ENCODE results near the gene STAU1.

Gene STAU1

GRCh38 chr20:49229381-49229780, 41.2 kb upstream of the STAU1 start:
- Histone ChIP-seq H3K18ac (ENCODE audit: low read length) (no peak overlapping the region), H3K4me1 (ENCODE audit: control insufficient read depth in 2 of 2, insufficient read depth in 1 of 2, low read depth in 1 of 2, low read length in 2 of 2) (no peaks in the 10 kb centered on the region), H3K27ac (replicated peaks; ENCODE audit: low read length) (no peak overlapping the region), H2BK5ac (ENCODE audit: low read length) (no peak overlapping the region), H2AFZ (ENCODE audit: low read length) (no peak overlapping the region), H3K9ac (ENCODE audit: low read depth, low read length, poor library complexity) (no peak overlapping the region), H2BK12ac (ENCODE audit: low read length) (no peak overlapping the region), H3K27me3 (ENCODE audit: control insufficient read depth in 3 of 3, insufficient read depth in 3 of 3, low read depth in 1 of 3, low read length in 3 of 3) (no peaks in the 10 kb centered on the region), H3K36me3 (replicated peaks in 1 of 2; ENCODE audit: control insufficient read depth in 2 of 2, insufficient read depth in 2 of 2, low read length in 2 of 2) (peaks cover 42 to 82% of the 10 kb centered on the region in 2 donors), H4K8ac (ENCODE audit: low read depth, low read length) (no peak overlapping the region), H2BK15ac (ENCODE audit: low read length) (no peak overlapping the region), H2AK5ac (ENCODE audit: low read depth, low read length) (no peak overlapping the region), H3K4me2 (ENCODE audit: insufficient read depth, low read length, poor library complexity, severe bottlenecking) (no peak overlapping the region), H4K91ac (ENCODE audit: low read depth, low read length, poor library complexity) (no peak overlapping the region), H3K23ac (ENCODE audit: low read depth, low read length, poor library complexity) (no peak overlapping the region), H2BK120ac (ENCODE audit: low read depth, low read length) (no peak overlapping the region), H3K14ac (ENCODE audit: low read length) (no peak overlapping the region), H3K9me3 (replicated peaks in 1 of 2; ENCODE audit: control insufficient read depth in 2 of 2, insufficient read depth in 1 of 2, low read depth in 1 of 2, low read length in 2 of 2) (no peaks in the 10 kb centered on the region), H3K79me1 (ENCODE audit: low read depth, low read length) (no peaks in the 10 kb centered on the region), H3K4me3 (ENCODE audit: low read length in 2 of 2) (no peak overlapping the region), H3K4ac (ENCODE audit: low read length) (no peak overlapping the region)
- no peak for DNase-seq (ENCODE audit: low spot score)
- no CpG with 5 or more reads among the region's 2 CpGs for WGBS, 2 donors (ENCODE audit: extremely low coverage in 2 of 2, insufficient read length in 2 of 2, insufficient replicate concordance in 1 of 2)

- no peak overlapping the region for H2AK5ac ChIP-seq (ENCODE audit: low read depth, low read length)
- H3K9me3 ChIP-seq (replicated peaks in 1 of 2; ENCODE audit: control insufficient read depth in 2 of 2, insufficient read depth in 1 of 2, low read depth in 1 of 2, low read length in 2 of 2) = no peaks in the 10 kb centered on the region
- H3K27ac ChIP-seq (replicated peaks; ENCODE audit: low read length) = no peak overlapping the region
- no peaks in the 10 kb centered on the region for H3K4me1 ChIP-seq (ENCODE audit: control insufficient read depth in 2 of 2, insufficient read depth in 1 of 2, low read depth in 1 of 2, low read length in 2 of 2)
- H3K14ac ChIP-seq (ENCODE audit: low read length) = no peak overlapping the region
- H3K23ac ChIP-seq (ENCODE audit: low read depth, low read length, poor library complexity) = no peak overlapping the region
- H3K27me3 ChIP-seq (ENCODE audit: control insufficient read depth in 3 of 3, insufficient read depth in 3 of 3, low read depth in 1 of 3, low read length in 3 of 3) = no peaks in the 10 kb centered on the region
- no peaks in the 10 kb centered on the region for H3K79me1 ChIP-seq (ENCODE audit: low read depth, low read length)
- H4K8ac ChIP-seq (ENCODE audit: low read depth, low read length) = no peak overlapping the region
- no peak overlapping the region for H2BK5ac ChIP-seq (ENCODE audit: low read length)
- no peak for DNase-seq (ENCODE audit: low spot score)
- H2AFZ ChIP-seq (ENCODE audit: low read length) = no peak overlapping the region
- no CpG with 5 or more reads among the region's 9 CpGs for WGBS, 2 donors (ENCODE audit: extremely low coverage in 2 of 2, insufficient read length in 2 of 2, insufficient replicate concordance in 1 of 2)
- no peak overlapping the region for H3K4me2 ChIP-seq (ENCODE audit: insufficient read depth, low read length, poor library complexity, severe bottlenecking)
- no peak overlapping the region for H2BK15ac ChIP-seq (ENCODE audit: low read length)
- H3K4ac ChIP-seq (ENCODE audit: low read length) = no peak overlapping the region
- H3K9ac ChIP-seq (ENCODE audit: low read depth, low read length, poor library complexity) = no peak overlapping the region
- H2BK120ac ChIP-seq (ENCODE audit: low read depth, low read length) = no peak overlapping the region
- no peak overlapping the region for H3K18ac ChIP-seq (ENCODE audit: low read length)
- H2BK12ac ChIP-seq (ENCODE audit: low read length) = no peak overlapping the region
- H3K36me3 ChIP-seq (replicated peaks in 1 of 2; ENCODE audit: control insufficient read depth in 2 of 2, insufficient read depth in 2 of 2, low read length in 2 of 2) = peaks cover 42 to 82% of the 10 kb centered on the region in 2 donors
- no peak overlapping the region for H4K91ac ChIP-seq (ENCODE audit: low read depth, low read length, poor library complexity)
- H3K4me3 ChIP-seq (ENCODE audit: low read length in 2 of 2) = no peak overlapping the region
These were observed 40.5 kb upstream of the STAU1 start for GRCh38 chr20:49228676-49229075.

DNA sequence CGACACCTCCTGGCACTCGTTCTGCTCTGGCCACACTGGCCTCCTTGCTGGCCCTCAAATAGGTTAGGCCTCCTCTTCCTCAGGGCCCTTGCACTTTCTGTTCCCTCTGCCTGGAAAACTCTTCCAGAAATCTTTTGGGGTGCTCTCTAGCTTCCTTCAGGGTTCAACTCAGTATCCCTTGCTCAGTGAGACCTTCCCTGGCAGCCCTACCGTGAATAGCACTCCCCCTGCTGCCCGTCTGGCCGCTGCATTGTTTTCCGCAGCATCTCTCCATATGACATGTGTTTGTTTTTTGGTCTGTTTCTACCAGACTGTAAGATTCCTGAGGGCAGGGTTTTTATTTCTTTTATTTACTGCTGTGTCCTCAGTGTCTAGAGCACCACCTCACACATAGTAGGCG, 37.8 kb upstream of the STAU1 start:
- Histone ChIP-seq H2AFZ (ENCODE audit: low read length) (no peak overlapping the region), H2BK120ac (ENCODE audit: low read depth, low read length) (no peak overlapping the region), H2BK5ac (ENCODE audit: low read length) (no peak overlapping the region), H3K9me3 (replicated peaks in 1 of 2; ENCODE audit: control insufficient read depth in 2 of 2, insufficient read depth in 1 of 2, low read depth in 1 of 2, low read length in 2 of 2) (no peaks in the 10 kb centered on the region), H3K4me1 (ENCODE audit: control insufficient read depth in 2 of 2, insufficient read depth in 1 of 2, low read depth in 1 of 2, low read length in 2 of 2) (no peaks in the 10 kb centered on the region), H3K27me3 (ENCODE audit: control insufficient read depth in 3 of 3, insufficient read depth in 3 of 3, low read depth in 1 of 3, low read length in 3 of 3) (no peaks in the 10 kb centered on the region), H3K23ac (ENCODE audit: low read depth, low read length, poor library complexity) (no peak overlapping the region), H3K18ac (ENCODE audit: low read length) (no peak overlapping the region), H3K9ac (ENCODE audit: low read depth, low read length, poor library complexity) (no peak overlapping the region), H3K4me3 (ENCODE audit: low read length in 2 of 2) (no peak overlapping the region), H4K8ac (ENCODE audit: low read depth, low read length) (no peak overlapping the region), H3K14ac (ENCODE audit: low read length) (no peak overlapping the region), H3K4me2 (ENCODE audit: insufficient read depth, low read length, poor library complexity, severe bottlenecking) (no peak overlapping the region), H2BK12ac (ENCODE audit: low read length) (no peak overlapping the region), H3K27ac (replicated peaks; ENCODE audit: low read length) (no peak overlapping the region), H2BK15ac (ENCODE audit: low read length) (no peak overlapping the region), H3K79me1 (ENCODE audit: low read depth, low read length) (no peaks in the 10 kb centered on the region), H2AK5ac (ENCODE audit: low read depth, low read length) (no peak overlapping the region), H4K91ac (ENCODE audit: low read depth, low read length, poor library complexity) (no peak overlapping the region), H3K4ac (ENCODE audit: low read length) (no peak overlapping the region), H3K36me3 (replicated peaks in 1 of 2; ENCODE audit: control insufficient read depth in 2 of 2, insufficient read depth in 2 of 2, low read length in 2 of 2) (peaks cover 47 to 81% of the 10 kb centered on the region in 2 donors)
- DNase-seq (ENCODE audit: low spot score) = no peak
- no CpG with 5 or more reads among the region's 7 CpGs for WGBS, 2 donors (ENCODE audit: extremely low coverage in 2 of 2, insufficient read length in 2 of 2, insufficient replicate concordance in 1 of 2)

GRCh38 chr20:49219924-49220831, 32.0 kb upstream of the STAU1 start:
- Histone ChIP-seq H3K36me3 (replicated peaks in 1 of 2; ENCODE audit: control insufficient read depth in 2 of 2, insufficient read depth in 2 of 2, low read length in 2 of 2) (peaks cover 23 to 37% of the 10 kb centered on the region in 2 donors), H3K4ac (ENCODE audit: low read length) (no peak overlapping the region), H3K18ac (ENCODE audit: low read length) (no peak overlapping the region), H2BK5ac (ENCODE audit: low read length) (no peak overlapping the region), H3K4me3 (ENCODE audit: low read length in 2 of 2) (peak overlapping the region; percentile 82 to 91), H3K79me1 (ENCODE audit: low read depth, low read length) (peaks cover 8% of the 10 kb centered on the region), H3K27ac (replicated peaks; ENCODE audit: low read length) (no peak overlapping the region), H2AFZ (ENCODE audit: low read length) (peak overlapping the region; percentile 90), H3K4me2 (ENCODE audit: insufficient read depth, low read length, poor library complexity, severe bottlenecking) (peak overlapping the region; percentile 77), H3K27me3 (ENCODE audit: control insufficient read depth in 3 of 3, insufficient read depth in 3 of 3, low read depth in 1 of 3, low read length in 3 of 3) (no peaks in the 10 kb centered on the region), H4K8ac (ENCODE audit: low read depth, low read length) (no peak overlapping the region), H4K91ac (ENCODE audit: low read depth, low read length, poor library complexity) (no peak overlapping the region), H2BK120ac (ENCODE audit: low read depth, low read length) (no peak overlapping the region), H3K4me1 (ENCODE audit: control insufficient read depth in 2 of 2, insufficient read depth in 1 of 2, low read depth in 1 of 2, low read length in 2 of 2) (peaks cover 4 to 6% of the 10 kb centered on the region in 2 donors), H3K14ac (ENCODE audit: low read length) (no peak overlapping the region), H3K9me3 (replicated peaks in 1 of 2; ENCODE audit: control insufficient read depth in 2 of 2, insufficient read depth in 1 of 2, low read depth in 1 of 2, low read length in 2 of 2) (no peaks in the 10 kb centered on the region), H3K23ac (ENCODE audit: low read depth, low read length, poor library complexity) (no peak overlapping the region), H2BK12ac (ENCODE audit: low read length) (no peak overlapping the region), H3K9ac (ENCODE audit: low read depth, low read length, poor library complexity) (peak overlapping the region; percentile 75), H2AK5ac (ENCODE audit: low read depth, low read length) (no peak overlapping the region), H2BK15ac (ENCODE audit: low read length) (no peak overlapping the region)
- no CpG with 5 or more reads among the region's 28 CpGs for WGBS, 2 donors (ENCODE audit: extremely low coverage in 2 of 2, insufficient read length in 2 of 2, insufficient replicate concordance in 1 of 2)
- DNase-seq (ENCODE audit: low spot score) = no peak
